Measurements from ENCODE around the gene INPP5A.

DNA sequence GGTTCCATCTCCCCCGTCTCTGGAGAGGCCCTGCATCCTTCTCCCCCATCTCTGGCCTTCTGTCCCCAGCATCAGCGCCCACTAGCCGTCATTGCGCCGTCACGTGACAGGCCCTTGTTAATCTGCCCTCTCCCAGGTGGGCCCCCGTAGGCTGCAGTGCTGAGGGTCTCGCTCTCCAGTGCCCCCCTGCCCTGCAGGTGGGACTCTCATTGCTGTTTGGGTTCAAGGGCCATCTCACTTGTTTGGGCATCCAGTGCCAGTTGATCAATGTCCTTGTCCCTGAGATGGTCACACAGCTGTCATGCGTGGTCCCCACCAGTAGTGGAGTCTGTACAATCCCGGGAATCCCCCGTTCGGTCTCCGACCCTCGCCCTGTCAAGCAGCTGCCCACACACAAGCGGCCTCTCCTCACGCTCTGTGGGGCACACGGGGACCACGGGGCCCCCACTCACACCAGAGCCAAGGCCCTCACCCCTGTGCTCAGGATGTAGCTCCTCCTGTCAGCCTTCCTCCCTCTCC, 114.0 kb downstream of the INPP5A start:
- TF ChIP-seq, protein P1, sequence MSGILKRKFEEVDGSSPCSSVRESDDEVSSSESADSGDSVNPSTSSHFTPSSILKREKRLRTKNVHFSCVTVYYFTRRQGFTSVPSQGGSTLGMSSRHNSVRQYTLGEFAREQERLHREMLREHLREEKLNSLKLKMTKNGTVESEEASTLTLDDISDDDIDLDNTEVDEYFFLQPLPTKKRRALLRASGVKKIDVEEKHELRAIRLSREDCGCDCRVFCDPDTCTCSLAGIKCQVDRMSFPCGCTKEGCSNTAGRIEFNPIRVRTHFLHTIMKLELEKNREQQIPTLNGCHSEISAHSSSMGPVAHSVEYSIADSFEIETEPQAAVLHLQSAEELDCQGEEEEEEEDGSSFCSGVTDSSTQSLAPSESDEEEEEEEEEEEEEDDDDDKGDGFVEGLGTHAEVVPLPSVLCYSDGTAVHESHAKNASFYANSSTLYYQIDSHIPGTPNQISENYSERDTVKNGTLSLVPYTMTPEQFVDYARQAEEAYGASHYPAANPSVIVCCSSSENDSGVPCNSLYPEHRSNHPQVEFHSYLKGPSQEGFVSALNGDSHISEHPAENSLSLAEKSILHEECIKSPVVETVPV (CRISPR knock-in tag; IDR thresholded peaks at IDR 0.05), result no peak
- TF ChIP-seq, protein P2, sequence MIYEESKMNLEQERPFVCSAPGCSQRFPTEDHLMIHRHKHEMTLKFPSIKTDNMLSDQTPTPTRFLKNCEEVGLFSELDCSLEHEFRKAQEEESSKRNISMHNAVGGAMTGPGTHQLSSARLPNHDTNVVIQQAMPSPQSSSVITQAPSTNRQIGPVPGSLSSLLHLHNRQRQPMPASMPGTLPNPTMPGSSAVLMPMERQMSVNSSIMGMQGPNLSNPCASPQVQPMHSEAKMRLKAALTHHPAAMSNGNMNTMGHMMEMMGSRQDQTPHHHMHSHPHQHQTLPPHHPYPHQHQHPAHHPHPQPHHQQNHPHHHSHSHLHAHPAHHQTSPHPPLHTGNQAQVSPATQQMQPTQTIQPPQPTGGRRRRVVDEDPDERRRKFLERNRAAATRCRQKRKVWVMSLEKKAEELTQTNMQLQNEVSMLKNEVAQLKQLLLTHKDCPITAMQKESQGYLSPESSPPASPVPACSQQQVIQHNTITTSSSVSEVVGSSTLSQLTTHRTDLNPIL (CRISPR knock-in tag; IDR thresholded peaks at IDR 0.05; ENCODE audit: low read depth), result no peak
- TF ChIP-seq, protein P3, sequence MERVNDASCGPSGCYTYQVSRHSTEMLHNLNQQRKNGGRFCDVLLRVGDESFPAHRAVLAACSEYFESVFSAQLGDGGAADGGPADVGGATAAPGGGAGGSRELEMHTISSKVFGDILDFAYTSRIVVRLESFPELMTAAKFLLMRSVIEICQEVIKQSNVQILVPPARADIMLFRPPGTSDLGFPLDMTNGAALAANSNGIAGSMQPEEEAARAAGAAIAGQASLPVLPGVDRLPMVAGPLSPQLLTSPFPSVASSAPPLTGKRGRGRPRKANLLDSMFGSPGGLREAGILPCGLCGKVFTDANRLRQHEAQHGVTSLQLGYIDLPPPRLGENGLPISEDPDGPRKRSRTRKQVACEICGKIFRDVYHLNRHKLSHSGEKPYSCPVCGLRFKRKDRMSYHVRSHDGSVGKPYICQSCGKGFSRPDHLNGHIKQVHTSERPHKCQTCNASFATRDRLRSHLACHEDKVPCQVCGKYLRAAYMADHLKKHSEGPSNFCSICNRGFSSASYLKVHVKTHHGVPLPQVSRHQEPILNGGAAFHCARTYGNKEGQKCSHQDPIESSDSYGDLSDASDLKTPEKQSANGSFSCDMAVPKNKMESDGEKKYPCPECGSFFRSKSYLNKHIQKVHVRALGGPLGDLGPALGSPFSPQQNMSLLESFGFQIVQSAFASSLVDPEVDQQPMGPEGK (CRISPR knock-in tag; IDR thresholded peaks at IDR 0.05; ENCODE audit: borderline replicate concordance), result no peak
- TF ChIP-seq RARB (CRISPR knock-in tag; IDR thresholded peaks at IDR 0.05), result no peak
- TF ChIP-seq ISL1 (CRISPR knock-in tag; IDR thresholded peaks at IDR 0.05), result no peak

Measured in SK-N-SH treated with all-trans-retinoic acid at 6 μM for 48 hours (cell line).